Neuron (in vitro differentiated cells): ENCODE results near the gene PRKCI.
"Not testable (repeated sequence)": the region's sequence is repeated elsewhere in the genome, so short reads cannot be mapped to it uniquely, and the experiment has no call there.

Source experiments
- H2AFZ ChIP-seq: one replicate; pipeline ENCODE4 v1.6.1; 2013; ENCODE audit warnings: low read depth, mild to moderate bottlenecking, inconsistent platforms, low read length, moderate library complexity
- H3K27me3 ChIP-seq: one replicate; pipeline ENCODE4 v1.6.1; 2013; ENCODE audit warnings: low read length; ENCODE audit not compliant: insufficient read depth
- H3K36me3 ChIP-seq: one replicate; pipeline ENCODE4 v1.6.1; 2013; ENCODE audit warnings: low read length; ENCODE audit not compliant: insufficient read depth
- H3K4me1 ChIP-seq: one replicate; pipeline ENCODE4 v1.6.1; 2013; ENCODE audit warnings: low read length; ENCODE audit not compliant: insufficient read depth
- H3K4me3 ChIP-seq: 2 replicates; pipeline ENCODE4 v1.5.1; 2013; ENCODE audit warnings: mild to moderate bottlenecking, low read length, moderate library complexity
- H3K9me3 ChIP-seq: one replicate; pipeline ENCODE4 v1.6.1; 2013; ENCODE audit warnings: low read length

The PRKCI gene

DNA sequence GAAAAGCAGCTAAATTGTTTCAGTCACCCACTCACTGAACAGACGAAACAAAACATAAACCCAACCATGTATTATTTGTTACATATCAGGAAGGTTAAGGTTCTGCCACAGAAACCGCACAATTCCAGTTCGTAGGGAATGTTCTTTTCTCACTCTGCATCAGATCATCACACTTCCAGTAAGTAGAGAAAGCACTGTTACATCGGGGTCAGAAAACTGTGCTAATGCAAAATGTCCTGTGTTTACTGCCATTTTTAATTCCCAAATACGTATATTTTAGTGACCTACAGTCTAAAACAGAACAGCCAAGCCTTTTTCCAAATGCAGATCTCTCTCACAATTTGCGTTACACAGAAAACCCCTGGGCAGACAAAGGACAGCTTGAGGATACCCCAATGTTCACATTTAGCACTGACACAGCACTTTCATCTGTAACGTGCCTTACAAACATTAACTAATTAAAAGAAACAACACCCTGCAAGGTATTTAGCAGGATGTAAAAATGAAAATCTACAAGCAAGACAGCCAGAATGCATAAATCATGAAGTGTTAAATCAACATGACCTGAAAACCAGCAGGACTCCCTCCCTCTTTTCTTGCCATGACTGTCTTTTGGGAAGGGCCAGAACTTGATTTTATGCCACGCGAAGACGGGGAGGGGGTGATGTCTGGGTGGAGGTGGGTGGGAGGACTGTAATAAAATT lies 100.5 kb downstream of the PRKCI start:
- Histone ChIP-seq H3K36me3 (no peaks in the 10 kb centered on the region), H3K4me1 (peaks cover 26% of the 10 kb centered on the region), H3K4me3 (peak overlapping the region; percentile 38), H3K9me3 (peaks cover 9% of the 10 kb centered on the region), H3K27me3 (no peaks in the 10 kb centered on the region), H2AFZ (peak overlapping the region; percentile 87)

GRCh38 chr3:170323331-170323730 lies 101.1 kb downstream of the PRKCI start:
- Histone ChIP-seq H3K4me3 (peak overlapping the region; percentile 38), H3K4me1 (peaks cover 26% of the 10 kb centered on the region), H3K9me3 (peaks cover 12% of the 10 kb centered on the region), H2AFZ (peak overlapping the region; percentile 87), H3K27me3 (no peaks in the 10 kb centered on the region), H3K36me3 (no peaks in the 10 kb centered on the region)

DNA sequence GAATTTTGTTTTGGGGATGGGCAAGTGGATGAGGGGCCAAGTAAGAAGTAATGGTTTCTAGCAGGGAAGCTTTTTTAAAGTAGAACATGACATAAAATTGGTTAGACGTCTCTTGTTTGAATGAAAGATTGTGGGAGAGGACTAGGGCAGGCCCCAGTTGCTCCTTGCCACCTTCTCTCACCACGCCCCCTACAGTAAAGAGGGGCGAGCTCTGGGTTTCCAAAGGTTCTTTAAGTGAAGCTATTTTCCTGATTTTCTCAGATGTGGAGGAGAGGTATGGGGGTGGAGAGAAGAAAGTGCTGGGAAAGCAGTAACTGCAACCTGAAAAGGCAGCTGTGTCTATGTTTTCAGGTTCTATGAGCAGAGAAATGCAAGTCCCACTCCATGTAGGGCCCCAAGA lies 102.7 kb downstream of the PRKCI start:
- no peaks in the 10 kb centered on the region for H3K36me3 ChIP-seq
- peaks cover 26% of the 10 kb centered on the region for H3K4me1 ChIP-seq
- H3K27me3 ChIP-seq, result no peaks in the 10 kb centered on the region
- H2AFZ ChIP-seq, result no peak overlapping the region
- H3K4me3 ChIP-seq, result no peak overlapping the region
- H3K9me3 ChIP-seq, result peaks cover 12% of the 10 kb centered on the region

- no peak overlapping the region for H2AFZ ChIP-seq
- H3K36me3 ChIP-seq, result no peaks in the 10 kb centered on the region
- H3K4me3 ChIP-seq, result no peak overlapping the region
- H3K27me3 ChIP-seq, result no peaks in the 10 kb centered on the region
- H3K9me3 ChIP-seq, result peaks cover 12% of the 10 kb centered on the region
- peaks cover 17% of the 10 kb centered on the region for H3K4me1 ChIP-seq
These were observed 105.0 kb downstream of the PRKCI start for GRCh38 chr3:170327040-170327808.

DNA sequence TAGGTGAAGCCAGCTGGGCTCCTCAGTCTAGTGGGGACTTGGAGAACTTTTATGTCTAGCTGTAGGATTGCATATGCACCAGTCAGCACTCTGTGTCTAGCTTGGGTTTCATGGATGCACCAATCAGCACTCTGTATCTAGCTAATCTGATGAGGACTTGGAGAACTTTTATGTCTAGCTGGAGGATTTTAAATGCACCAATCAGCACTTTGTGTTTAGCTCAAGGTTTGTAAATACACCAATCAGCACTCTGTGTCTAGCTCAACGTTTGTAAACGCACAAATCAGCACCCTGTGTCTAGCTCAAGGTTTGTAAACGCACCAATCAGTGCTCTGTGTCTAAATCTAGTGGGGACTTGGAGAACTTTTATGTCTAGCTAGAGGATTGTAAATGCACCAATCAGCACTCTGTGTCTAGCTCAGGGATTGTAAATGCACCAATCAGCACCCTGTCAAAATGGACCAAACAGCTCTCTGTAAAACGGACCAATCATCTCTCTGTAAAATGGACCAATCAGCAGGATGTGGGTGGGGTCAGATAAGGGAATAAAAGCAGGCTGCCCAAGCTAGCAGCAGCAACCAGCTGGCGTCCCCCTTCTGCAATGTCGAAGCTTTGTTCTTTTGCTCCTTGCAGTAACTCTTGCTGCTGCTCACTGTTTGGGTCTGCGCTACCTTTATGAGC lies 105.8 kb downstream of the PRKCI start:
- not testable (repeated sequence) for H3K36me3 ChIP-seq, H2AFZ ChIP-seq, H3K4me1 ChIP-seq, H3K4me3 ChIP-seq, H3K27me3 ChIP-seq
- H3K9me3 ChIP-seq, result peaks cover 12% of the 10 kb centered on the region

DNA sequence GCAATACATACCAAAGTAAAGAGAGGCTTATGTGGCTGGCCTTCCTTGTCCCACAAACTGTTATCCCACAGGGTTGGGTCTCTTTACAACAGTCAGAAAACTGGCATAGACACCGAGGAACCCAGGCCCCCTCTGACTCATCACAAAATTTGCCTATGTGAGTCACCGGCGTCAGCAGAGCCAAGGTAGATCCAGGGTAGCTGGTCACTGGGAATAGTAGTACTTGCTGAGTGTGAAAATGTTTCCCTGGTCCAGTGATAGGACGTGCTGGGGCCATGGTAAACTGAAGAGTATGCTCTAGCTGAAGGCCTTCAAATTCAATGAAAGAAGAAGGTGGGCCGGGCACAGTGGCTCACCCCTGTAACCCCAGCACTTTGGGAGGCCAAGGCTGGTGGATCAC lies 108.1 kb downstream of the PRKCI start:
- Histone ChIP-seq H3K27me3 (no peaks in the 10 kb centered on the region), H3K9me3 (peaks cover 12% of the 10 kb centered on the region), H3K4me3 (no peak overlapping the region), H3K36me3 (no peaks in the 10 kb centered on the region), H3K4me1 (peaks cover 4% of the 10 kb centered on the region), H2AFZ (no peak overlapping the region)

GRCh38 chr3:170331143-170331542 lies 108.9 kb downstream of the PRKCI start:
- Histone ChIP-seq H3K9me3 (peaks cover 10% of the 10 kb centered on the region), H3K36me3 (no peaks in the 10 kb centered on the region), H3K4me1 (peaks cover 4% of the 10 kb centered on the region), H2AFZ (no peak overlapping the region), H3K27me3 (no peaks in the 10 kb centered on the region), H3K4me3 (no peak overlapping the region)

DNA sequence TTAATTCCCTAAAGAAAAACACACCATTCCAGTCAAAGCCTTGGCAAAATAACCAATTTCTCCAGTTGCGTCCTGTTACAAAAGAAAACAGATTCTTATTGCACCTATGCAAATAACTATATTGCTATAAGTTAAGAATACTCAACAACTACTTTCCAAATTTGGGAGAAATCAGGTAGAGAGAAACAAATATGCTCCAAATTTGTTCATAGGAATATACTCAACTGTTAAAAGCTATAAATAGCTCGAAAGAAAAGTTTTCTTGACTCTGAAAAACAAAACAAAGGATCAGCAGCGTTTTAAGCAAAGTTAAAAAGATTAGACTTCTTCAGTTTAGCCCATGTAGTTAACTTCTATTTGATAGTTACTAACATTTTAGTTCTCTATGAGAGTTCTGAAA lies 115.2 kb downstream of the PRKCI start:
- Histone ChIP-seq H3K36me3 (no peaks in the 10 kb centered on the region), H3K4me1 (no peaks in the 10 kb centered on the region), H3K9me3 (peaks cover 3% of the 10 kb centered on the region), H3K27me3 (no peaks in the 10 kb centered on the region), H2AFZ (no peak overlapping the region), H3K4me3 (no peak overlapping the region)

DNA sequence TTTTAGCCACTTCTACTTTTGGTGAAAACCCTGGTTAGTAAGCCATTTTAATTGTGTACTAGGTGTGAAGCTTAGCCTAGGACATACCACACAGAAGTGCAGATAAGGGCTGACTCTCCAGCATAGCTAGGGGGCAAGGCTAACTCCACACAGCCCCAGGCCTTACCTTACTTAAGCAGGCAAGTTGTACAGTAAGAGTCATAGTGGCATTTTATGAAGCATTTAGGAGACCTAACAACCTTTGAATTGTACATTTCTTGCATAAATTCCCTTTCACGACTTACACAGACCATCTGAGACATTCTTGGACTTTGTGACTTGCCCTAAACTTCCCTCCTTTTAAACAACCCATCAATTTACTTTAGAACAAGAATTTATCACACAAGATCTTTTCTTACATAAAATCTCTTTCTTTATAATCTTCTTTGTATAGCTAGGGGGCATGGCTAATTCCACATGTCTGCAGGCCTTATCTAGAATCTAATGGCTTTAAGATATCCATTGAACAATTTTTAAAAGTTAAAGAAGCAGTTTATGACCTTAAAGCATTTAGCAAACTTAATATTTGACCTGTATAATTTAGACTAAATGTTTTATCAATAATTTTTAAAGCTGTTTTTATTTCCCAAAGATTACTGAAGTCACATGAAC lies 116.6 kb downstream of the PRKCI start:
- H3K4me3 ChIP-seq, result no peak overlapping the region
- no peak overlapping the region for H2AFZ ChIP-seq
- no peaks in the 10 kb centered on the region for H3K27me3 ChIP-seq
- H3K9me3 ChIP-seq, result peaks cover 3% of the 10 kb centered on the region
- H3K36me3 ChIP-seq, result no peaks in the 10 kb centered on the region
- no peaks in the 10 kb centered on the region for H3K4me1 ChIP-seq

- not testable (repeated sequence) for H3K27me3 ChIP-seq, H3K36me3 ChIP-seq, H3K4me3 ChIP-seq
These were observed 120.0 kb downstream of the PRKCI start for GRCh38 chr3:170342273-170342672.

DNA sequence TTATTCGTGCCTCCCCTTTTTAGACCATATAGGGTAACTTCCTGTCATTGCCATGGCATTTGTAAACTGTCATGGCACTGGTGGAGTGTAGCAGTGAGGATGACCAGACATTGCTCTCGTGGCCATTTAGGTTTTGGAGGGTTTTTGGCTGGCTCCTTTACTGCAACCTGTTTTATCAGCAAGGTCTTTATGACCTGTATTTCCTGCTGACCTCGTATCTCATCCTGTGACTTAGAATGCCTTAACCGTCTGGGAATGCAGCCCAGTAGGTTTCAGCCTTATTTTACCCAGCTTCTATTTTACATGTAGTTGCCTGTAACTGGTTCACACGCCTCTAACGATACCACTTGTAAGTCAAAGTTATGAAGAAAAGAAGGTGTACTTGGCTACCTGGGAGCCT lies 121.6 kb downstream of the PRKCI start:
- H3K4me3 ChIP-seq, H2AFZ ChIP-seq, H3K9me3 ChIP-seq, H3K4me1 ChIP-seq, H3K36me3 ChIP-seq, H3K27me3 ChIP-seq: not testable (repeated sequence)

More at GRCh38 chr3:170342273-170342672, 120.0 kb downstream of the PRKCI start:
- H3K9me3 ChIP-seq, H2AFZ ChIP-seq, H3K4me1 ChIP-seq: not testable (repeated sequence)

DNA sequence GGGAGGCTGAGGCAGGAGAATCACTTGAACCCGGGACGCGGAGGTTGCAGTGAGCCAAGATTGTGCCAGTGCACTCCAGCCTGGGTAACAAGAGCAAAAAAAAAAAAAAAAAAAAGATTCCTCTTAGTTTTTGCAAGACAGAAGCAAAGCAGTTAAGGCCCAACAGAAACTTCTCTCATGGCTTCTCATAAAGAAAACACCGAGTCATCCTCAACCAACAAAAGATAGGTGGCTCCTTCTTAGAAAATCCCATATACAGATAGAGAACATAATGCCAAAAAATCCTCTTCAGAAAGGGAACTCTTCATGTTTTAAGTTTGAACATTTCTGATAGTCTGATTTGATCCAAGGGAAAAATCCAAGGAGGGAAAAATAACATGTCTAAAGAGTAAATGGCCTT lies 122.7 kb downstream of the PRKCI start:
- H3K9me3 ChIP-seq, result no peaks in the 10 kb centered on the region
- no peaks in the 10 kb centered on the region for H3K36me3 ChIP-seq
- no peaks in the 10 kb centered on the region for H3K27me3 ChIP-seq
- no peaks in the 10 kb centered on the region for H3K4me1 ChIP-seq
- H3K4me3 ChIP-seq, result no peak overlapping the region
- no peak overlapping the region for H2AFZ ChIP-seq
